WTC11 (cell line): ENCODE measurements around the gene ATP11A. TPM values are rescaled to one million over a fixed set of nuclear protein-coding genes. Genes with fewer than 3 reads are reported as not detected.

Experiments used
- ATAC-seq: fragments of 200-7000 bp; cut with Tn5 transposase; 2 replicates; pipeline ENCODE4 v1.10.0; 2021; ENCODE audit warnings: mild to moderate bottlenecking, moderate library complexity
- CTCF ChIA-PET: fragments of 300-600 bp; sonication (Branson Sonifier 250); formaldehyde crosslinking; loops from one replicate; lab custom pipeline; 2021; ENCODE audit warnings: antibody characterized with exemption; lab: Charles Lee
- POLR2A ChIA-PET: fragments of 350-600 bp; sonication (Branson Sonifier 250); formaldehyde crosslinking; loops from one replicate; lab custom pipeline; 2021; ENCODE audit warnings: antibody characterized with exemption; lab: Charles Lee
- DNase-seq: peaks from one replicate; pipeline ENCODE4 v3.0.0; 2021; ENCODE audit warnings: low spot score
- H3K27ac Mint-ChIP-seq: 2 replicates; pipeline ENCODE4 v1.8.0; 2021; ENCODE audit warnings: mixed read lengths
- H3K27me3 Mint-ChIP-seq: 2 replicates; pipeline ENCODE4 v1.8.0; 2021; ENCODE audit warnings: low read depth, mild to moderate bottlenecking, moderate library complexity, mixed read lengths
- H3K36me3 Mint-ChIP-seq: 2 replicates; pipeline ENCODE4 v1.8.0; 2021; ENCODE audit warnings: mixed read lengths
- H3K4me1 Mint-ChIP-seq: 2 replicates; pipeline ENCODE4 v1.8.0; 2022; ENCODE audit warnings: mixed read lengths
- H3K4me3 Mint-ChIP-seq: 2 replicates; pipeline ENCODE4 v1.8.0; 2021; ENCODE audit warnings: mild to moderate bottlenecking, moderate library complexity, mixed read lengths
- H3K9me3 Mint-ChIP-seq: 2 replicates; pipeline ENCODE4 v1.8.0; 2021; ENCODE audit warnings: mixed read lengths
- AR ChIP-seq: fragments of 250-450 bp; sonication (Bioruptor Pico); IDR thresholded peaks from 2 replicates; pipeline ENCODE4 v1.9.0; 2021; ENCODE audit warnings: mild to moderate bottlenecking
- ARID4B ChIP-seq: sonication (generic); formaldehyde crosslinking; IDR thresholded peaks from 2 replicates; pipeline ENCODE4 v1.8.0; 2023; ENCODE audit warnings: missing genetic modification reagents, mild to moderate bottlenecking, borderline replicate concordance
- ATF2 ChIP-seq: sonication (generic); formaldehyde crosslinking; IDR thresholded peaks from 2 replicates; pipeline ENCODE4 v1.8.1; 2022; ENCODE audit warnings: low read depth, missing genetic modification reagents, borderline replicate concordance
- FOXP1 ChIP-seq: sonication (generic); formaldehyde crosslinking; IDR thresholded peaks from 2 replicates; pipeline ENCODE4 v1.8.0; 2022; ENCODE audit warnings: missing genetic modification reagents, mild to moderate bottlenecking, moderate library complexity, borderline replicate concordance
- NR1H2 ChIP-seq: sonication (generic); formaldehyde crosslinking; IDR thresholded peaks from 2 replicates; pipeline ENCODE4 v1.9.0; 2021; ENCODE audit warnings: mild to moderate bottlenecking, moderate library complexity, missing genetic modification reagents
- NR3C1 ChIP-seq: sonication (generic); formaldehyde crosslinking; conservative IDR thresholded peaks from 2 replicates; pipeline ENCODE4 v1.8.1; 2023; ENCODE audit warnings: low read depth, mild to moderate bottlenecking, missing genetic modification reagents
- STAT6 ChIP-seq: sonication (generic); formaldehyde crosslinking; conservative IDR thresholded peaks from 2 replicates; pipeline ENCODE4 v1.8.1; 2023; ENCODE audit warnings: mild to moderate bottlenecking, low read depth, missing genetic modification reagents, moderate library complexity
- TEAD4 ChIP-seq: sonication (generic); formaldehyde crosslinking; IDR thresholded peaks from 2 replicates; pipeline ENCODE4 v1.8.0; 2022; ENCODE audit warnings: mild to moderate bottlenecking, missing genetic modification reagents
- ZBTB43 ChIP-seq: sonication (generic); formaldehyde crosslinking; IDR thresholded peaks from 2 replicates; pipeline ENCODE4 v1.8.1; 2023; ENCODE audit warnings: mild to moderate bottlenecking, missing genetic modification reagents
- ZNF423 ChIP-seq: fragments of 250-450 bp; sonication (Bioruptor Pico); IDR thresholded peaks from 2 replicates; pipeline ENCODE4 v2.1.2; 2022; ENCODE audit warnings: mild to moderate bottlenecking, moderate library complexity
- total RNA-seq: library from RNA; stranded (reverse); gene quantifications from 3 replicates; pipeline ENCODE4 v1.2.3, GENCODE V29; 2021

Gene ATP11A
- total RNA-seq, 1 experiment from 2014 or later = 100 TPM

- ATAC-seq = no peak
- peaks cover 10% of the 10 kb centered on the region for H3K36me3 Mint-ChIP-seq
- no peaks in the 10 kb centered on the region for H3K9me3 Mint-ChIP-seq
- TF ChIP-seq ZBTB43 (CRISPR knock-in tag) (no peak), TEAD4 (CRISPR knock-in tag) (no peak), ATF2 (CRISPR knock-in tag) (no peak), ARID4B (CRISPR knock-in tag) (no peak)
- ChIA-PET POLR2A (interaction anchor here (1.1 to 1.5 kb wide), 2 partner anchors 8 to 12 kb away, joined by 3 to 4 read pairs; no protein-coding TSS in a partner anchor), CTCF (interaction anchor here (0.5 to 1.4 kb wide), 3 partner anchors 14 to 198 kb away, joined by 4 to 7 read pairs (median 5); no protein-coding TSS in a partner anchor)
- peak overlapping the region; percentile 94 for H3K27ac Mint-ChIP-seq
- H3K4me1 Mint-ChIP-seq = peaks cover 91% of the 10 kb centered on the region
- no peak for DNase-seq
- no peak overlapping the region for H3K4me3 Mint-ChIP-seq
- H3K27me3 Mint-ChIP-seq = no peaks in the 10 kb centered on the region
Measured at GRCh38 chr13:112725346-112726015, 35.6 kb downstream of the ATP11A start.

GRCh38 chr13:112726016-112726767 is 36.4 kb downstream of the ATP11A start:
- peaks cover 91% of the 10 kb centered on the region for H3K4me1 Mint-ChIP-seq
- no peak for DNase-seq
- no peak overlapping the region for H3K4me3 Mint-ChIP-seq
- H3K27me3 Mint-ChIP-seq = no peaks in the 10 kb centered on the region
- TF ChIP-seq NR3C1 (CRISPR knock-in tag) (no peak), STAT6 (CRISPR knock-in tag) (no peak), NR1H2 (no peak), AR (CRISPR knock-in tag) (no peak), ZNF423 (CRISPR knock-in tag) (peak; percentile 56), FOXP1 (CRISPR knock-in tag) (peak; percentile 60; the same call in 1 of the 2 replicates)
- POLR2A ChIA-PET = interaction anchor here (1.5 kb wide), 1 partner anchor 7 kb away, joined by 4 read pairs; no protein-coding TSS in a partner anchor
- ATAC-seq = peak; percentile 30
- H3K36me3 Mint-ChIP-seq = peaks cover 10% of the 10 kb centered on the region
- CTCF ChIA-PET = interaction anchor here (0.5 to 1.4 kb wide), 4 partner anchors 15 to 197 kb away, joined by 3 to 7 read pairs (median 4); no protein-coding TSS in a partner anchor
- H3K27ac Mint-ChIP-seq = peak overlapping the region; percentile 94
- no peaks in the 10 kb centered on the region for H3K9me3 Mint-ChIP-seq
